Spleen (tissue), 7 donors: ENCODE results near the gene KIT.

Experiments used
- POLR2A ChIP-seq, 3 donors: fragments of 450-650 bp; IDR thresholded peaks; one replicate each; pipeline ENCODE4 v1.5.1; 2017; ENCODE audit warnings: antibody characterized with exemption in 3 of 3, mild to moderate bottlenecking in 1 of 3
- POLR2AphosphoS5 ChIP-seq, 3 donors: sonication (generic); formaldehyde crosslinking; IDR thresholded peaks; one replicate each; pipeline ENCODE4 v1.5.1; 2017; ENCODE audit warnings: antibody characterized with exemption in 3 of 3
- TF ChIP-seq, protein P1 (sequence below), 11 experiments: fragments of 200-600 bp in 7 of 11; fragments of 450-650 bp in 4 of 11; sonication (generic) in 4 of 11; IDR thresholded peaks in 8 of 11; conservative IDR thresholded peaks in 3 of 11; 1 replicate in 7 of 11; 2 replicates in 4 of 11; pipeline versions ENCODE4 v1.4.0 to v1.8.0; 2016 to 2021; ENCODE audit warnings: antibody characterized with exemption in 11 of 11, inconsistent platforms in 4 of 11, mild to moderate bottlenecking in 1 of 11
- donor health status: DM: no; HTN: no; CAD: no; lungs with moderate emphysema.
- donor health status: DM: no; HTN: no; CAD: no.
- donor health status: DM: no; HTN: no; CAD: no.

GRCh38 chr4:54743562-54743961, 85.8 kb downstream of the KIT start:
- TF ChIP-seq, protein P1, sequence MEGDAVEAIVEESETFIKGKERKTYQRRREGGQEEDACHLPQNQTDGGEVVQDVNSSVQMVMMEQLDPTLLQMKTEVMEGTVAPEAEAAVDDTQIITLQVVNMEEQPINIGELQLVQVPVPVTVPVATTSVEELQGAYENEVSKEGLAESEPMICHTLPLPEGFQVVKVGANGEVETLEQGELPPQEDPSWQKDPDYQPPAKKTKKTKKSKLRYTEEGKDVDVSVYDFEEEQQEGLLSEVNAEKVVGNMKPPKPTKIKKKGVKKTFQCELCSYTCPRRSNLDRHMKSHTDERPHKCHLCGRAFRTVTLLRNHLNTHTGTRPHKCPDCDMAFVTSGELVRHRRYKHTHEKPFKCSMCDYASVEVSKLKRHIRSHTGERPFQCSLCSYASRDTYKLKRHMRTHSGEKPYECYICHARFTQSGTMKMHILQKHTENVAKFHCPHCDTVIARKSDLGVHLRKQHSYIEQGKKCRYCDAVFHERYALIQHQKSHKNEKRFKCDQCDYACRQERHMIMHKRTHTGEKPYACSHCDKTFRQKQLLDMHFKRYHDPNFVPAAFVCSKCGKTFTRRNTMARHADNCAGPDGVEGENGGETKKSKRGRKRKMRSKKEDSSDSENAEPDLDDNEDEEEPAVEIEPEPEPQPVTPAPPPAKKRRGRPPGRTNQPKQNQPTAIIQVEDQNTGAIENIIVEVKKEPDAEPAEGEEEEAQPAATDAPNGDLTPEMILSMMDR (IDR thresholded peaks at IDR 0.05 in 8 of 11, conservative IDR thresholded peaks at IDR 0.05 in 3 of 11): no peak
- no peak for TF ChIP-seq POLR2AphosphoS5 (IDR thresholded peaks at IDR 0.05)
- TF ChIP-seq POLR2A (IDR thresholded peaks at IDR 0.05): no peak
